SK-N-SH (cell line): ENCODE measurements around the gene GDAP2. TPM values are rescaled to one million over a fixed set of nuclear protein-coding genes. Genes with fewer than 3 reads are reported as not detected.
A peak's percentile ranks its signal among the peaks of the same experiment; 100 is the strongest.

ENCODE experiments used
- CTCF ChIA-PET: fragments of 300-600, 350-600 bp; formaldehyde crosslinking; extraction: SDS; loops from one replicate; lab custom pipeline; 2021; lab: Yijun Ruan, JAX
- POLR2A ChIA-PET: fragments of 350-600 bp; sonication (Branson Sonifier 250); formaldehyde crosslinking; extraction: SDS; loops from one replicate; lab custom pipeline; 2020; ENCODE audit warnings: antibody characterized with exemption, inconsistent platforms; lab: Yijun Ruan, JAX
- DNase-seq: peaks from one replicate; pipeline ENCODE4 v3.0.0; 2012
- H2AFZ ChIP-seq: fragments of 200-600 bp; sonication (generic); 2 replicates; pipeline ENCODE4 v1.8.1; 2016; ENCODE audit warnings: antibody characterized with exemption, mild to moderate bottlenecking, low read depth
- H3F3A ChIP-seq: fragments of 200-600 bp; sonication (generic); replicated peaks from 2 replicates; pipeline ENCODE3; 2016; ENCODE audit warnings: antibody characterized with exemption, mild to moderate bottlenecking; ENCODE audit not compliant: insufficient read depth
- H3K27ac ChIP-seq, 2 experiments: fragments of 200-500 bp in 1 of 2; fragments of 200-600 bp in 1 of 2; sonication (Bioruptor generic) in 1 of 2; sonication (generic), shearing (Covaris generic) in 1 of 2; 2 replicates each; pipeline versions ENCODE4 v1.5.1 to v1.6.1; 2014 to 2016; ENCODE audit warnings: low read depth in 2 of 2, inconsistent platforms in 1 of 2, low read length in 1 of 2, mild to moderate bottlenecking in 1 of 2, mixed read lengths in 1 of 2
- H3K27me3 ChIP-seq: fragments of 200-600 bp; sonication (generic), shearing (Covaris generic); 2 replicates; pipeline ENCODE4 v1.6.1; 2016; ENCODE audit warnings: mixed run types; ENCODE audit not compliant: insufficient read depth
- H3K36me3 ChIP-seq, 2 experiments: fragments of 200-500 bp in 1 of 2; fragments of 200-600 bp in 1 of 2; sonication (Bioruptor generic) in 1 of 2; sonication (generic) in 1 of 2; replicated peaks in 1 of 2; 2 replicates each; pipeline versions ENCODE3 to v1.5.1; 2014 to 2016; ENCODE audit warnings: low read length in 1 of 2, mild to moderate bottlenecking in 1 of 2; ENCODE audit not compliant: insufficient read depth in 2 of 2, control insufficient read depth in 1 of 2
- H3K4me1 ChIP-seq, 2 experiments: fragments of 200-500 bp in 1 of 2; fragments of 200-600 bp in 1 of 2; sonication (Bioruptor generic) in 1 of 2; sonication (generic), shearing (Covaris generic) in 1 of 2; 2 replicates each; pipeline versions ENCODE4 v1.5.1 to v1.6.1; 2014 to 2016; ENCODE audit warnings: low read depth in 1 of 2, low read length in 1 of 2, mixed run types in 1 of 2; ENCODE audit not compliant: insufficient read depth in 2 of 2, control insufficient read depth in 1 of 2
- H3K4me2 ChIP-seq: fragments of 200-600 bp; sonication (generic), shearing (Covaris generic); 2 replicates; pipeline ENCODE4 v1.6.1; 2017; ENCODE audit warnings: mixed run types
- H3K4me3 ChIP-seq, 2 experiments: fragments of 200-500 bp in 1 of 2; fragments of 200-600 bp in 1 of 2; sonication (Bioruptor generic) in 1 of 2; sonication (generic), shearing (Covaris generic) in 1 of 2; 2 replicates each; pipeline versions ENCODE4 v1.5.1 to v1.8.1; 2014 to 2016; ENCODE audit warnings: low read depth in 2 of 2, inconsistent platforms in 1 of 2, low read length in 1 of 2, mild to moderate bottlenecking in 1 of 2, mixed read lengths in 1 of 2, moderate library complexity in 1 of 2
- H3K79me2 ChIP-seq: fragments of 200-600 bp; sonication (generic); 2 replicates; pipeline ENCODE4 v1.8.1; 2017; ENCODE audit warnings: mild to moderate bottlenecking; ENCODE audit not compliant: insufficient read depth
- H3K9ac ChIP-seq: fragments of 200-600 bp; sonication (generic); 2 replicates; pipeline ENCODE4 v1.6.1; 2017; ENCODE audit warnings: mixed run types
- H3K9me2 ChIP-seq: fragments of 200-600 bp; sonication (generic); 2 replicates; pipeline ENCODE4 v1.6.1; 2017; ENCODE audit warnings: mixed run types
- H3K9me3 ChIP-seq: fragments of 200-600 bp; sonication (generic); 2 replicates; pipeline ENCODE4 v1.6.1; 2017; ENCODE audit warnings: mixed run types, mild to moderate bottlenecking, moderate library complexity
- H4K20me1 ChIP-seq: fragments of 200-600 bp; sonication (generic); 2 replicates; pipeline ENCODE4 v1.6.1; 2017; ENCODE audit warnings: mild to moderate bottlenecking, mixed run types; ENCODE audit not compliant: insufficient read depth
- EZH2phosphoT487 ChIP-seq: fragments of 200-600 bp; sonication (generic); IDR thresholded peaks from 2 replicates; pipeline ENCODE4 v1.6.1; 2017; ENCODE audit warnings: low read depth, mixed run types, mild to moderate bottlenecking, antibody characterized with exemption, moderate library complexity, borderline replicate concordance
- FOSL2 ChIP-seq: IDR thresholded peaks from 2 replicates; pipeline ENCODE4 v1.4.0; 2012; ENCODE audit warnings: low read depth, mild to moderate bottlenecking, moderate library complexity, borderline replicate concordance
- FOXM1 ChIP-seq: IDR thresholded peaks from 2 replicates; pipeline ENCODE4 v1.4.0; 2012; ENCODE audit warnings: low read depth, mild to moderate bottlenecking
- GATA2 ChIP-seq: sonication (generic); formaldehyde crosslinking; IDR thresholded peaks from 2 replicates; pipeline ENCODE4 v1.5.0; 2020; ENCODE audit warnings: mild to moderate bottlenecking, missing genetic modification reagents
- IRF3 ChIP-seq: fragments of 150-350 bp; IDR thresholded peaks from 2 replicates; pipeline ENCODE4 v1.6.1; 2016; ENCODE audit warnings: mild to moderate bottlenecking, low read depth, low read length
- MAX ChIP-seq: IDR thresholded peaks from 2 replicates; pipeline ENCODE4 v1.4.0; 2012; ENCODE audit warnings: low read depth
- TAF1 ChIP-seq: IDR thresholded peaks from 2 replicates; pipeline ENCODE4 v1.6.1; 2012; ENCODE audit warnings: low read depth, mild to moderate bottlenecking, low read length, moderate library complexity, borderline replicate concordance
- TEAD4 ChIP-seq: IDR thresholded peaks from 2 replicates; pipeline ENCODE4 v1.4.0; 2012; ENCODE audit warnings: mild to moderate bottlenecking, borderline replicate concordance; ENCODE audit not compliant: insufficient read depth
- ZBTB33 ChIP-seq: IDR thresholded peaks from 2 replicates; pipeline ENCODE4 v1.4.0; 2012; ENCODE audit warnings: low read depth, borderline replicate concordance
- WGBS: methylation state at CpG from one replicate; pipeline ENCODE4 v1.1.6; 2017; ENCODE audit warnings: low lambda C conversion rate; 5-methylcytosine and 5-hydroxymethylcytosine counted together
- polyA plus RNA-seq, 3 experiments: library from polyadenylated mRNA; depleted of rRNA; stranded (reverse); fragments of >200 nt; gene quantifications; 2 replicates each; pipeline ENCODE4 v1.2.3, GENCODE V29; 2012
- TF ChIP-seq, protein P1 (sequence below): IDR thresholded peaks from 2 replicates; pipeline ENCODE4 v1.6.1; 2012; ENCODE audit warnings: mild to moderate bottlenecking, low read depth, low read length, moderate library complexity

The GDAP2 gene
- polyA plus RNA-seq, 1 of the 3 experiments (the other 2 are of a cell fraction) = 5.6 TPM

DNA sequence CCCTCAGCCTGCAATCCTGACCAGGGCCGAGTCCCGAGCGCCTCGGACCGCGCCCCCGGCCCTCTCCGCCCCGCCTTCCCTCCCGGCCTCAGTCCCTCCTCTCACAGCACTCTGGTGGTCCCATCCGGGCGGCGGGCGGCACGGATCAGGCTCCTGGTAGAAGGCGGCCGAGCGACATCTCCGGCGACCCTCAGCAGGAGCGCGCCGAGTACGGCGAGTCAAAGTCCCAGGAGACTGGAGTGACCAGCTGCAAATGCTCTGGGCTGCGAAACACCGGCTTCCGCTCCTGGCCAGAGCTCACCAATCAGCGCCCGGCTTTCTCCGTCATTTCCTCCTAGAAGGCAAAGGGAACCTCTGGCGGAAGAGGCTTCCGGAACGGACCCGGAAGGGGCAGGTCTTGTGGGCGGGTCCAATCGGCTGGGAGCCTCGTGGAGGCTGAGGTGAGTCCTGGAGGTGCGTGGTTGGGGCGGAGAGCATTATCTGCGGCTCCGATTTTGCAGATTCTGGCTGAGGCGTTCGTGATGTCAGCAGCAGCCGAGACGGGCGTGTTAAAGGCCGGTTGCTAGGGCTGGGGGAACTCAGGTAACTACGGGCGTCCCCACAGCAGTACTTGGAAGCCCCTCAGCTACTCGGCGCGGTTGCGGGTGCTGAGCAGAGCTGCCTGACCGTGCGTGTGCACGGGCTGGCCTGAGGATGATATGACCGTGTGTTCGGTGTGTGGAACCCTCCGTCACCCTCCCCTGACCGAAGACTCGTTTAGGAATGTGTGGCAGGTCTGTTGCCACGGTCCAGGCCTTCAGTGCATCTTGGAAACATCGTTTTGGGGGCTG is at the start of gene GDAP2, which contains the start of gene WDR3 (continued):
- TF ChIP-seq, protein P1, sequence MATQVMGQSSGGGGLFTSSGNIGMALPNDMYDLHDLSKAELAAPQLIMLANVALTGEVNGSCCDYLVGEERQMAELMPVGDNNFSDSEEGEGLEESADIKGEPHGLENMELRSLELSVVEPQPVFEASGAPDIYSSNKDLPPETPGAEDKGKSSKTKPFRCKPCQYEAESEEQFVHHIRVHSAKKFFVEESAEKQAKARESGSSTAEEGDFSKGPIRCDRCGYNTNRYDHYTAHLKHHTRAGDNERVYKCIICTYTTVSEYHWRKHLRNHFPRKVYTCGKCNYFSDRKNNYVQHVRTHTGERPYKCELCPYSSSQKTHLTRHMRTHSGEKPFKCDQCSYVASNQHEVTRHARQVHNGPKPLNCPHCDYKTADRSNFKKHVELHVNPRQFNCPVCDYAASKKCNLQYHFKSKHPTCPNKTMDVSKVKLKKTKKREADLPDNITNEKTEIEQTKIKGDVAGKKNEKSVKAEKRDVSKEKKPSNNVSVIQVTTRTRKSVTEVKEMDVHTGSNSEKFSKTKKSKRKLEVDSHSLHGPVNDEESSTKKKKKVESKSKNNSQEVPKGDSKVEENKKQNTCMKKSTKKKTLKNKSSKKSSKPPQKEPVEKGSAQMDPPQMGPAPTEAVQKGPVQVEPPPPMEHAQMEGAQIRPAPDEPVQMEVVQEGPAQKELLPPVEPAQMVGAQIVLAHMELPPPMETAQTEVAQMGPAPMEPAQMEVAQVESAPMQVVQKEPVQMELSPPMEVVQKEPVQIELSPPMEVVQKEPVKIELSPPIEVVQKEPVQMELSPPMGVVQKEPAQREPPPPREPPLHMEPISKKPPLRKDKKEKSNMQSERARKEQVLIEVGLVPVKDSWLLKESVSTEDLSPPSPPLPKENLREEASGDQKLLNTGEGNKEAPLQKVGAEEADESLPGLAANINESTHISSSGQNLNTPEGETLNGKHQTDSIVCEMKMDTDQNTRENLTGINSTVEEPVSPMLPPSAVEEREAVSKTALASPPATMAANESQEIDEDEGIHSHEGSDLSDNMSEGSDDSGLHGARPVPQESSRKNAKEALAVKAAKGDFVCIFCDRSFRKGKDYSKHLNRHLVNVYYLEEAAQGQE = peak; percentile 29; the same call in 1 of the 2 replicates
- TF ChIP-seq ZBTB33 (no peak), FOSL2 (no peak), GATA2 (CRISPR knock-in tag) (no peak), TEAD4 (no peak), MAX (peak; percentile 96), EZH2phosphoT487 (no peak), FOXM1 (no peak)
- TF ChIP-seq, all 33 proteins: peak for 9

GRCh38 chr1:117976381-117976780 is 47.0 kb upstream of the GDAP2 start:
- CTCF ChIA-PET = interaction anchor here (1.2 to 1.5 kb wide), 2 partner anchors 11 kb away, joined by 3 to 4 read pairs; no protein-coding TSS in a partner anchor

More at GRCh38 chr1:117976381-117976780, 47.0 kb upstream of the GDAP2 start:
- no peaks in the 10 kb centered on the region for H3F3A ChIP-seq
- no peak overlapping the region for H3K4me3 ChIP-seq
- H3K4me2 ChIP-seq = no peak overlapping the region
- DNase-seq = no peak
- POLR2A ChIA-PET = no interaction called here
- no peak overlapping the region for H3K9ac ChIP-seq
- H3K9me2 ChIP-seq = no peaks in the 10 kb centered on the region
- no peaks in the 10 kb centered on the region for H3K36me3 ChIP-seq
- no peaks in the 10 kb centered on the region; the same call in 1 of the 2 replicates for H3K27me3 ChIP-seq
- 6% methylated on average over 2 of the region's 3 CpGs for WGBS
- no peaks in the 10 kb centered on the region for H3K79me2 ChIP-seq
- H2AFZ ChIP-seq = no peak overlapping the region
- no peak overlapping the region for H3K27ac ChIP-seq
- TF ChIP-seq TAF1 (no peak), IRF3 (no peak), GATA2 (CRISPR knock-in tag) (no peak)
- no peaks in the 10 kb centered on the region for H3K9me3 ChIP-seq
- no peaks in the 10 kb centered on the region for H4K20me1 ChIP-seq
- no peaks in the 10 kb centered on the region; a peak in 1 of 4 replicates for H3K4me1 ChIP-seq
